NCI-H82 treated with DMSO at 0.1 percent for 48 hours (cell line): ENCODE data around the gene AVPR2.
A peak's percentile ranks its signal among the peaks of the same experiment; 100 is the strongest.

ENCODE experiments used
- DNase-seq: peaks from one replicate; lab custom pipeline; 2025; ENCODE audit not compliant: unreplicated experiment; lab: John Stamatoyannopoulos, UW

Gene AVPR2

DNA sequence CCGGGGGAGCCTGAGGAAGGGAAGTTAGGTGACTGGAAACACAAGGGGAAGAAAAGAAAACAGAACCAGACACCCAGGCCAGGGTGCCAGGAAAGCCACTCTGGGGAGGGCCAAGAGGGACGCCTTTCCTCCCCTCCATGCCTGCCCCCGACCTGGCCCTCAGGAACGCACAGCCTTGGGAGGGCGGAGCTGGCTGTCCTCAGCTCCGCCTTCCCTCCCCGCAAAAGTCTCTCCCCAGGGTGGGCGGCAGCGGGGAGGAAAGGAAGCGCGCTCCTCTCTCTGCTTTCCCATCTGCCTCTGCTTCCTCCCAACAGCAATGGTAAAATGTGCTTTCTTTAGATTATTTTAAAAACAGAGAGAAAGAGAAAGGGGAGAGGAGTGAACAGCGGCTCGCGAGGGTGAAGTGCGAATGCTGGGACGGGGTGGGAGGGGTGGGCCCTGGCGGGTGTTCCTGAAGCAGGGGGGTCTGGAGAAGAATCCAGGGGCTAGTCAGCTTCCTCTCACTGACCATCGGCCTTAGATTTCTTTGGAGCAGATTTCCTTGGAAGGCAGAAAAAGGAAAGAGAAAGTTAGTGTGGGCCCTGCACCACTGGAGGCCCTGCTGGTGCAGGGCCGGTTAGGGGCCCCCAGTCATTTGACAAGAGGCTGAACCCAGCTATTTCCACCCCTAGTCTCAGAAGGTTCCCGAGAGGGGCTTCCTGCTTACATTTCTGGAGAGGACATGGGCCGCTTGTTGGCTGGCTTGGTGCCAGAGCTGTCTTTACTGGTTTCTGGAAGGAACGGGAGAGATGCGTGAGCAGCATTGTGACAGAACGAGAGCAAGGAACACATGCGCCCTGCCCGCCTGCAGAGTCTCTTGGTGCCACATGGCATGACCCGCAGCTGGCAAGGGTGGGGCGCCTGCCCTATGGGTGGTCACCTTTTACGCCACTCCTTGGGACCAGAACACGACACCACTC lies 44.7 kb downstream of the AVPR2 start:
- DNase-seq: no peak

DNA sequence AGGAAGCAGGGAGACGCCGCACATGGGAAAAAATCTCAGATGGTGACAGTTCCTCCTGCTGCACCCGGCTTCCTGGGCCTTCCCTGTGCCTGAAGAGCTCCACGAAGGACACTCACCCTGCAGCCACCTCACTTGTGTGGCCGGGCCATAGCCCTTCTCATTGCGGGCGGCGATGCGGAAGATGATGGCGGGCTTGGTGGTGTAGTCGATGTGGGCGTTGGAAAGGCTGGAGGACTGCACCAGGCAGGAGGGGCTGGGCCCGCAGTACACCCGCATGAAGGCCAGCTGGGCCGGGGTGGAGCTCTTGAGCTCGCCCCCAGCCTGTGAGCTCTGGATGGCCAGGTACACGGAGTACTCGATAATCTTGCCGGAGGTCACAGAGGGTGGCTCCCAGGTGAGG lies 45.7 kb downstream of the AVPR2 start:
- no peak for DNase-seq

DNA sequence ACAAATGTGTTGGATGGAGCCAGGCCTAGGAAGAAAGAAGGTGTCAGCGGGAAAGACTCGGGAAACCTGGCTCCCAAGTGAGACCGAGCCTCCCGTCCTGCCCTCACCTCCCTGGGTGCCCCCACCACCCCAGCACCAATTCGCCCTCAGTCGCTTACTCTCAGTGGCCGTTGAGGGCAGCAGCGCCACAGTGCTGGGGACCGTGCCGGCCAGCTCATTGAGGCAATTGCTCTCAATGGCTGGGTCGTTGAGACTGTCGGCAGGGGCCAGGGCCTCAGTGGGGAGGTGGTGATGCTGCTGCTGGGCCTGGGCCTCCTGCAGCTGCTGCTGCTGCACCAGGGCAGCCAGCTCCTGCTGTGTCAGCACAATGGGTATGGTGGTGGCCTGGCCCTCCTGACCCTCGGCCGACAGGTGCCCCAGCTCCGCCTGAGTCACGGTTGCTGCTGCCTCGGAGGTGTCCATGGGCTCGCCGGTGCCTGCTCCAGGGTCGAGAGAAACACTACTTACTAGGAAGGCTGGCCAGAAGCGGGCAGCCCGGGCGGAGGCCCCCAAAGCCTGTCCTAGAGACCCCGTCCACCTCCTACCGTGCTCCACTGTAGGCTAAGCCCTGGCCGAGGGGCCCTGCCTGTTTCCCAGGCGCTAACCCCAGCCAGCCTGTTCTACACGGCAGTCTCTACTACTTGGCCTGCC lies 47.4 kb downstream of the AVPR2 start:
- no peak for DNase-seq

DNA sequence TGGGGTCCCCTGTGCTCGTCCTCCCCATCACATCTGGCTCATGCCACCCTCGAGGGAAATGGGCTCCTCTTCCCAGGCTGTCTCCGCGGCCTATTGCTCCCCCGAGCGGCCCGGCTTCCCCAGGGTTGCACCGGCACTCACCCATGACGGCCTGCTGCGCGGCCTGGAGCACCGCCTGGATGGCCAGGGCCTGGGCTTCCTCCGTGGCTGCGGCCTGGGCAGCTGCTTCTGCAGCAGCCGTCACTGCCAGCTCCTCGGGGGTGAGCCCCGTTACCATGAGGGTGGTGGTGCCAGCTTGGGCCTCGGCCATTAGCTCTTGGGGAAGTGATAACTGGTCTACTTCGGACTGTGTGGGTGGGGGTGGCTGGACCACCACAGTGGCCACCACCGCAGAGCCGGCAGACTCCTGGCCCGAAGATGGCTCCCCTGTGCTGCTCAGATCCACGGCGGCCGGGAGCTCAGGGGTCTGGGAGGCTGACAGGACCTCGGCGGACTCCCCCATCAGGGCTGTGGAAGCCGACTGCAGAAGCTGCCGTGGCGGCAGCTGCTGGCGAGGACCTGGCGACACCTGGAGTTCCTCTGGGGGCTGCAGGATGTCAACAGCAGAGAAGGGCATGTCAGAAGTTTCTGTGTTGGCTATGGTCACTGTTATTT lies 48.0 kb downstream of the AVPR2 start:
- DNase-seq: no peak

DNA sequence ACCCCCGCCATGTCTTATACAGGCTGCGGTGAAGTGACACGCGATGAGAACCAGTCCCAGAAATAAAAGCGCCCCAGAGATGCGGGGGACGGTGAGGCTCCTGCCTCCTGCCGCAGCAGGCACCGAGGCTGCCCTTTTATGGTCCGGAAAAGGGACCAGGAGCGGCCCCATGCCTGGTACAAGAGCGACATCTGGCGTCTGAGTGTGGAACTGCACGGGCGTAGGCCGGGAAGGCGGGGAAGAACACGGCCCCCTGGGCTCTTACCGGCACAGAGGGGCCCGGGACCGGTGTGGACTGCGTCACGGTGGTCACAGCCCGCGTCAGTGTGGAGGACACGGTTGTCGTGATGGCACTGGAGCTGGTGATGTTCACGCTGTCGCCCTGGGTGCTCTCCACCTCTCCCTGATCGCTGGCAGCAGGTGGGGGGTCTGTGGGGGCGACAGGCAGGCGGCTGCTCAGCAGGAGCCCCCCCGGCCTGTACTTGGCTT lies 48.9 kb downstream of the AVPR2 start:
- DNase-seq: peak; percentile 14

DNA sequence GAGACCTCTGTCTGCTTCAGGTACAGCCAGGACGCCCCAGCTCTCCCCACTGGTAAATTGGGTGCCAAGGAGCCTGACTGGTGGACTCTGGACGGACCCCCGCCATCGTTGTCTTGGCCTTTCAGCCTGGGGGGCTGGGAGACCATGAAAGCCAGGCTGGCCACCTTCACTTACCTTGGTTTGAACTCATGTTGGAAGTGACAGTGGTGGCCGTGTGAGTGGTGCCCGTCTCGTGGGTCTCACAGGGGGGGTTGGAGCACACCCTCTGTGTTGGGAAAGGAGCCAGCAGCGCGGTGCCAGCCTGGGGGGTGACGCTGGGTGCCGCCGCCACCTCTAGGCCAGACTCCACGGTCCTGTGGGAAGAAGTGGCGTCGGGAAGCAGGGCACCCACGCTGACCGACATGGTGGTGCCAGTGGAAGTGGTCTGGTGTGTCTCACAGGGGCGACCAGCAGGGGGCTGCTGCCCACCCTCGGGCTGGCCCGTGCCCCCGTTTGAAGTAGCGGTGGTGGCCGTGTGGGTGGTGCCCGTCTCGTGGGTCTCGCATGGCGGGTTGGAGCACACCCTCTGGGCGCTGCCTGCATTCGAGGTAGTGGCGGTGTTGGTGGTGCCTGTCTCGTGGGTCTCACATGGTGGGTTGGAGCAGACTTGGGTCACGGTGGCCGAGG lies 49.6 kb downstream of the AVPR2 start:
- DNase-seq: no peak

DNA sequence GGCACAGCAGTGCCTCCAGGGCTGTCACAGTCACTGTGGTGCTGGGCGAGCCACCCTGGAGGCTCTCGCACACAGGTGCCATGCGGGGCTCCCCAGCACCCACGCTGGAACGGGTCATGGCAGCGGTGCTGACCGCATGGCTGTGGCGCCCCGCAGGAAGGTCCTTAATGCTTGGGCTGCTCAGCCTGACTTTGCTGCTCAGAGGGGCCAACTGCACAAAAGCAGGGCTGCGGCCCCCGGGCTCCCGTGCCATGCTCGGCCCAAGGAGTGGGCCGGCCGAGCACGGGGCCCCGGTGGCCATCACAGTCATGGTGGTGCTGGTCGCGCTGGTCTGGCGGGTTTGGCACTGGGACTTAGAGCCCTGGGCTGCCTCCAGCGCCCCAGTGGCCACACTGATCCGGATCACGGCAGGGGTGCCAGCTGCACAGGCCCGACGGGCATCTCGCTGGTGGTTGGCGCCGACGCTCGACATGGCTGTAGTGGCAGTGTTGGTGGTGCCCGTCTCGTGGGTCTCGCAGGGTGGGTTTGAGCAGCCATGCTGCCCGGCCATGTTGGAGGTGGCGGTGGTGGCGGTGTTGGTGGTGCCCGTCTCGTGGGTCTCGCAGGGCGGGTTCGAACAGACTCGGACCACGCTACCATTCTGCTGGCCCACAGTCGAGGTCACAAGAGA lies 50.2 kb downstream of the AVPR2 start:
- DNase-seq: no peak

DNA sequence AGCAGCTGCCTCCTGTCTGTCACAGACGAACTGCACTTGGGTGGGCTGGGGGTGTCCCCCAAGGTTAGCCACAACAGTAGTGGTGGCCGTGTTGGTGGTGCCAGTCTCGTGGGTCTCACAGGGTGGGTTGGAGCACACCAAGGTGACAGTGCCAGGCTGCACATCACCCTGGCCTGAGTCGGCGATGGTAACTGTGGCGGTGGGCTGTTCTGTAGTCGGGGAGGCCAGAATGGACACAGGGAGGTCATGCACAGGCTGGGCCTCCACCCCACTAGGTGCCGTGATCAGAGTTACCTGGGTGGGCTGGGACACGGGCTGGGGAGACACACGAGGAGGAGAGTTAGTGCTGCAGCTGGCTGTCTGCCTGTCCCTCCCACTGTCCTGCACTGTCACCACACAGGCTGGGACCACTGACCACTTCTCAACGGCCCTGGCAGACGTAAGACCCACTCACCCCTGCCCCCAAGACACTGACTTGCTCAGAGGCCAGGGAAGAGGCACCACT lies 50.8 kb downstream of the AVPR2 start:
- no peak for DNase-seq

DNA sequence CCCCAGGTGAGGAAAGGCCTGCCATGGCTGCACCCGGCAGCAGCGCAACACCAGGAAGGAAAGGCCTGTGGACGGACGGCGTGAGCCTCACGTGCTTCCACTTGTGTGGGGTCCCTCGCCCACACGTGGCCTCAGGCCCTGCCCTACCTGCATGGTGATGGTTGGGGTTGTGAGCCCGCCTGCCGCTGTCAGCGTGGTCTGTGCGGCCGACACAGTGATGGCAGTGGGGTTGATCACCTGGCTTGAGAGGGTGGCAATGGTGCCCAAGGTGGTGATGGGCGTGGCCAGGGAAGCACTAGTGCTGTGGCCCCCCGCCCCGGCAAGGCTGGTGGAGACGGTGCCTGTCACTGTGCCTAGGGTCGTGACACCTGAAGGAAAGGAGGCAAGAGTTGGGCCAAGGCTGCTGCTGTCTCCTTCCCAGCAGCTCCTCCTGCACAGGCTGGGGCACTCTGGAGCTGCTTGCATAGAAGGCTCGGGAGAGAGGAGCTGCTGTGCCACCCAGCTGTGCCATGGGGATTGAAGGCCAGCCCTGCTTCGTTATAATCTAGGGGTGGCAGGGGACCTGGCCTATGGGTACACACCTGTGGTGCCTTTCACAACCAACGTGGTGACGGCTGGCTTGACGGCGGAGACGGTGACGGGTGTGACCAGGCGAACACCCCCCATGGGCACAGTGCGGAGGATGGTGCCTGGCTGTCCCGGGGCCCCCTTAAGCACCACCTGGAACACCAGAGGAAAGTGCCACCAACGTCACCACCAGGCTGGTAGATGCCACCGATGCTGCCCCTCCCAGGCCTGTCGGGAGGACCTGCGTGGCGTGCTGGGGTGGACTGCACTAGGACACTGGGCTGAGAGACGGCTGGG lies 51.8 kb downstream of the AVPR2 start:
- DNase-seq: no peak
